ENCODE measurements around the gene CHL1. TPM values are rescaled to one million over a fixed set of nuclear protein-coding genes. Genes with fewer than 3 reads are reported as not detected.

Gene CHL1
- total RNA-seq, 1 donor from 2014 or later: 19.0 TPM

GRCh38 chr3:267101-267500 lies 70.5 kb downstream of the CHL1 start:
- intact Hi-C loops (cut with micrococcal nuclease): no loop called here
- DNase-seq: no peak
- no peak for ATAC-seq

GRCh38 chr3:270688-271087 lies 74.1 kb downstream of the CHL1 start:
- DNase-seq (no peak), ATAC-seq (no peak)
- intact Hi-C loops (cut with micrococcal nuclease): no loop called here

GRCh38 chr3:274927-275326 lies 78.4 kb downstream of the CHL1 start:
- no peak for ATAC-seq
- DNase-seq: no peak
- intact Hi-C loops (cut with micrococcal nuclease): no loop called here

- intact Hi-C loops (cut with micrococcal nuclease): no loop called here
- ATAC-seq: no peak
- no peak for DNase-seq
Measured at GRCh38 chr3:277873-278272, 81.3 kb downstream of the CHL1 start.

- intact Hi-C loops (cut with micrococcal nuclease): no loop called here
- ATAC-seq: no peak
- no peak for DNase-seq
Measured at GRCh38 chr3:278300-279064, 81.9 kb downstream of the CHL1 start.

GRCh38 chr3:279325-279724 lies 82.8 kb downstream of the CHL1 start:
- DNase-seq (no peak), ATAC-seq (no peak)
- intact Hi-C loops (cut with micrococcal nuclease): no loop called here

- intact Hi-C loops (cut with micrococcal nuclease): no loop called here
- DNase-seq (no peak), ATAC-seq (no peak)
Measured at GRCh38 chr3:280681-281080, 84.1 kb downstream of the CHL1 start.

- intact Hi-C loops (cut with micrococcal nuclease): no loop called here
- ATAC-seq (no peak), DNase-seq (no peak)
Measured at GRCh38 chr3:284322-284721, 87.8 kb downstream of the CHL1 start.

GRCh38 chr3:288417-288816 lies 91.9 kb downstream of the CHL1 start:
- ATAC-seq (no peak), DNase-seq (no peak)
- intact Hi-C loops (cut with micrococcal nuclease): no loop called here

GRCh38 chr3:291028-291427 lies 94.5 kb downstream of the CHL1 start:
- no peak for ATAC-seq
- intact Hi-C loops (cut with micrococcal nuclease): no loop called here
- no peak for DNase-seq

GRCh38 chr3:291646-292436 lies 95.3 kb downstream of the CHL1 start:
- no peak for DNase-seq
- no peak for ATAC-seq
- intact Hi-C loops (cut with micrococcal nuclease): no loop called here

- ATAC-seq: no peak
- intact Hi-C loops (cut with micrococcal nuclease): no loop called here
- no peak for DNase-seq
Measured at GRCh38 chr3:294096-294495, 97.5 kb downstream of the CHL1 start.

GRCh38 chr3:294581-294980 lies 98.0 kb downstream of the CHL1 start:
- no peak for ATAC-seq
- intact Hi-C loops (cut with micrococcal nuclease): no loop called here

GRCh38 chr3:295166-295565 lies 98.6 kb downstream of the CHL1 start:
- DNase-seq (no peak), ATAC-seq (no peak)
- intact Hi-C loops (cut with micrococcal nuclease): no loop called here

More at GRCh38 chr3:294581-294980, 98.0 kb downstream of the CHL1 start:
- DNase-seq: no peak

- no peak for DNase-seq
- intact Hi-C loops (cut with micrococcal nuclease): no loop called here
- no peak for ATAC-seq
Measured at GRCh38 chr3:297585-297984, 101.0 kb downstream of the CHL1 start.

- intact Hi-C loops (cut with micrococcal nuclease): no loop called here
- ATAC-seq (no peak), DNase-seq (no peak)
Measured at GRCh38 chr3:299590-300301, 103.2 kb downstream of the CHL1 start.

GRCh38 chr3:307182-307581 lies 110.6 kb downstream of the CHL1 start:
- DNase-seq (no peak), ATAC-seq (no peak)
- intact Hi-C loops (cut with micrococcal nuclease): no loop called here

- intact Hi-C loops (cut with micrococcal nuclease): no loop called here
- DNase-seq: no peak
Measured at GRCh38 chr3:308597-309321, 112.2 kb downstream of the CHL1 start.

GRCh38 chr3:312160-312733 lies 115.7 kb downstream of the CHL1 start:
- no peak for ATAC-seq
- intact Hi-C loops (cut with micrococcal nuclease): no loop called here
- DNase-seq: no peak

More at GRCh38 chr3:308597-309321, 112.2 kb downstream of the CHL1 start:
- no peak for ATAC-seq
